IMR-90 (cell line): Measurements from ENCODE around the gene TNFRSF11A. TPM values are rescaled to one million over a fixed set of nuclear protein-coding genes. Genes with fewer than 3 reads are reported as not detected.

Experiments used
- ATAC-seq: fragments of 200-7000 bp; cut with Tn5 transposase; 2 replicates; pipeline ENCODE4 v1.9.1; 2020; ENCODE audit warnings: low read depth, mild to moderate bottlenecking, moderate library complexity
- BruUV-seq: library from RNA; stranded (reverse); fragments of 400-500 nt; replicated peaks from 2 replicates; lab custom pipeline; 2021; lab: Mats Ljungman, UMichigan
- CTCF ChIA-PET: fragments of 300-600 bp; formaldehyde crosslinking; extraction: SDS; loops from one replicate; lab custom pipeline; 2021; ENCODE audit warnings: antibody characterized with exemption; lab: Yijun Ruan, JAX
- POLR2A ChIA-PET: fragments of 300-600 bp; sonication (Branson Sonifier 250); formaldehyde crosslinking; loops from one replicate; lab custom pipeline; 2022; ENCODE audit warnings: antibody characterized with exemption; ENCODE audit not compliant: unreplicated experiment; lab: Charles Lee
- DNase-seq: peaks from one replicate; pipeline ENCODE4 v3.0.0; 2013
- H2AFZ ChIP-seq: replicated peaks from 2 replicates; pipeline ENCODE3; 2013; ENCODE audit warnings: low read length, mild to moderate bottlenecking; ENCODE audit not compliant: poor library complexity
- H2AK5ac ChIP-seq: 2 replicates; pipeline ENCODE4 v1.6.1; 2013; ENCODE audit warnings: low read depth, low read length, inconsistent platforms
- H2AK9ac ChIP-seq: replicated peaks from 2 replicates; pipeline ENCODE3; 2013; ENCODE audit warnings: mild to moderate bottlenecking, low read depth, low read length, moderate library complexity; ENCODE audit not compliant: poor library complexity
- H2BK120ac ChIP-seq: 2 replicates; pipeline ENCODE4 v1.6.1; 2013; ENCODE audit warnings: low read depth, low read length, inconsistent platforms
- H2BK15ac ChIP-seq: 3 replicates; pipeline ENCODE4 v1.6.1; 2013; ENCODE audit warnings: low read depth, low read length, inconsistent platforms
- H2BK20ac ChIP-seq: 2 replicates; pipeline ENCODE4 v1.6.1; 2013; ENCODE audit warnings: low read depth, mild to moderate bottlenecking, inconsistent platforms, low read length, moderate library complexity
- H2BK5ac ChIP-seq: 2 replicates; pipeline ENCODE4 v1.6.1; 2013; ENCODE audit warnings: mild to moderate bottlenecking, low read depth, low read length, inconsistent platforms; ENCODE audit not compliant: poor library complexity, severe bottlenecking
- H3K14ac ChIP-seq: replicated peaks from 2 replicates; pipeline ENCODE4 v1.6.1; 2013; ENCODE audit warnings: low read depth, low read length, inconsistent platforms
- H3K18ac ChIP-seq: 2 replicates; pipeline ENCODE4 v1.6.1; 2013; ENCODE audit warnings: low read depth, low read length, control low read depth
- H3K23ac ChIP-seq: 2 replicates; pipeline ENCODE4 v1.6.1; 2013; ENCODE audit warnings: low read depth, low read length, inconsistent platforms
- H3K27ac ChIP-seq: 2 replicates; pipeline ENCODE4 v1.5.1; 2013; ENCODE audit warnings: mild to moderate bottlenecking, control low read depth, low read length; ENCODE audit not compliant: insufficient read depth
- H3K27me3 ChIP-seq: 2 replicates; pipeline ENCODE4 v1.6.1; 2013; ENCODE audit warnings: low read length; ENCODE audit not compliant: control insufficient read depth, insufficient read depth
- H3K36me3 ChIP-seq: 2 replicates; pipeline ENCODE4 v1.6.1; 2013; ENCODE audit warnings: low read length, mixed read lengths; ENCODE audit not compliant: control insufficient read depth, insufficient read depth
- H3K4ac ChIP-seq: 2 replicates; pipeline ENCODE4 v1.6.1; 2013; ENCODE audit warnings: low read depth, low read length, inconsistent platforms
- H3K4me1 ChIP-seq: 2 replicates; pipeline ENCODE4 v1.6.1; 2013; ENCODE audit warnings: low read length, mixed read lengths; ENCODE audit not compliant: control insufficient read depth, insufficient read depth
- H3K4me2 ChIP-seq: 2 replicates; pipeline ENCODE4 v1.6.1; 2013; ENCODE audit warnings: low read depth, mild to moderate bottlenecking, control low read depth, low read length, moderate library complexity
- H3K4me3 ChIP-seq: 2 replicates; pipeline ENCODE4 v1.5.1; 2013; ENCODE audit warnings: low read depth, mild to moderate bottlenecking, control low read depth, low read length, moderate library complexity; ENCODE audit not compliant: insufficient read depth
- H3K56ac ChIP-seq: 2 replicates; pipeline ENCODE4 v1.6.1; 2013; ENCODE audit warnings: low read length, inconsistent platforms; ENCODE audit not compliant: insufficient read depth; ENCODE audit errors: extremely low read depth
- H3K79me1 ChIP-seq, 2 experiments: 2 replicates each; pipeline ENCODE4 v1.6.1; 2013; ENCODE audit warnings: low read length in 2 of 2, inconsistent platforms in 1 of 2, low read depth in 1 of 2
- H3K9ac ChIP-seq: 2 replicates; pipeline ENCODE4 v1.6.1; 2013; ENCODE audit warnings: low read depth, low read length, control low read depth
- H3K9me1 ChIP-seq: 2 replicates; pipeline ENCODE4 v1.6.1; 2013; ENCODE audit warnings: low read length, inconsistent platforms; ENCODE audit not compliant: insufficient read depth
- H3K9me3 ChIP-seq: 2 replicates; pipeline ENCODE4 v1.6.1; 2013; ENCODE audit warnings: low read length; ENCODE audit not compliant: control insufficient read depth, insufficient read depth
- H4K20me1 ChIP-seq: 2 replicates; pipeline ENCODE4 v1.6.1; 2013; ENCODE audit warnings: low read length, inconsistent platforms; ENCODE audit not compliant: insufficient read depth
- H4K5ac ChIP-seq: 2 replicates; pipeline ENCODE4 v1.6.1; 2013; ENCODE audit warnings: mild to moderate bottlenecking, low read depth, low read length, control low read depth
- H4K8ac ChIP-seq, 2 experiments: 2 replicates each; pipeline ENCODE4 v1.6.1; 2013; ENCODE audit warnings: low read depth in 2 of 2, low read length in 2 of 2, control low read depth in 1 of 2, inconsistent platforms in 1 of 2
- H4K91ac ChIP-seq: 2 replicates; pipeline ENCODE4 v1.6.1; 2013; ENCODE audit warnings: low read depth, low read length, inconsistent platforms; ENCODE audit not compliant: insufficient read depth
- BHLHE40 ChIP-seq: fragments of 150-350 bp; IDR thresholded peaks from 2 replicates; pipeline ENCODE4 v1.6.1; 2016; ENCODE audit warnings: mild to moderate bottlenecking, low read depth, low read length
- CEBPB ChIP-seq: IDR thresholded peaks from 2 replicates; pipeline ENCODE4 v1.6.1; 2012; ENCODE audit warnings: low read depth, low read length, improper control_type of control experiment
- ELK1 ChIP-seq: fragments of 150-350 bp; IDR thresholded peaks from 2 replicates; pipeline ENCODE4 v1.6.1; 2016; ENCODE audit warnings: low read depth, mild to moderate bottlenecking, low read length, moderate library complexity, borderline replicate concordance
- FOS ChIP-seq: fragments of 150-350 bp; IDR thresholded peaks from 2 replicates; pipeline ENCODE4 v1.6.1; 2016; ENCODE audit warnings: low read depth, low read length
- MAFK ChIP-seq: IDR thresholded peaks from 2 replicates; pipeline ENCODE4 v1.6.1; 2012; ENCODE audit warnings: low read depth, low read length, improper control_type of control experiment
- RAD21 ChIP-seq: IDR thresholded peaks from 2 replicates; pipeline ENCODE4 v1.6.1; 2012; ENCODE audit warnings: low read length, improper control_type of control experiment
- USF2 ChIP-seq: fragments of 150-350 bp; IDR thresholded peaks from 2 replicates; pipeline ENCODE4 v1.6.1; 2017; ENCODE audit warnings: mild to moderate bottlenecking, antibody characterized with exemption, low read length, low read depth
- WGBS, 2 experiments: methylation state at CpG; one replicate each; pipeline versions ENCODE4 v1.1.5 to v1.1.7; 2013; ENCODE audit warnings: missing lambda C conversion rate in 2 of 2; ENCODE audit not compliant: insufficient read length in 1 of 2; ENCODE audit errors: extremely low coverage in 2 of 2; 5-methylcytosine and 5-hydroxymethylcytosine counted together
- dilution Hi-C: fragments of 300-500 bp; cut with HindIII; formaldehyde crosslinking; loops from one replicate; pipeline ENCODE4 v1.14.3; 2018; ENCODE audit warnings: low sequenced_read_pairs; ENCODE audit not compliant: unreplicated experiment
- in situ Hi-C: fragments of 300-500 bp; cut with MboI; formaldehyde crosslinking; loops from 3 replicates; pipeline ENCODE4 v1.14.3; 2019; ENCODE audit warnings: low sequenced_read_pairs, inconsistent platforms, mixed read lengths
- intact Hi-C: fragments of 100-400 bp; cut with micrococcal nuclease; formaldehyde crosslinking; loops from 2 replicates; pipeline ENCODE4 v1.10.0; 2022
- polyA plus RNA-seq, 3 experiments: library from polyadenylated mRNA; depleted of rRNA; stranded (reverse); fragments of >200 nt; gene quantifications; 2 replicates each; pipeline ENCODE4 v1.2.3, GENCODE V29; 2012; ENCODE audit warnings: low replicate concordance in 1 of 3
- total RNA-seq: library from RNA; depleted of rRNA; stranded (reverse); fragments of >200 nt; gene quantifications from 2 replicates; pipeline ENCODE4 v1.2.3, GENCODE V29; 2012

TNFRSF11A gene
- total and polyA plus RNA-seq, 2 of the 4 experiments (the other 2 are of a cell fraction), result under 0.01 TPM; not detected in 1

DNA sequence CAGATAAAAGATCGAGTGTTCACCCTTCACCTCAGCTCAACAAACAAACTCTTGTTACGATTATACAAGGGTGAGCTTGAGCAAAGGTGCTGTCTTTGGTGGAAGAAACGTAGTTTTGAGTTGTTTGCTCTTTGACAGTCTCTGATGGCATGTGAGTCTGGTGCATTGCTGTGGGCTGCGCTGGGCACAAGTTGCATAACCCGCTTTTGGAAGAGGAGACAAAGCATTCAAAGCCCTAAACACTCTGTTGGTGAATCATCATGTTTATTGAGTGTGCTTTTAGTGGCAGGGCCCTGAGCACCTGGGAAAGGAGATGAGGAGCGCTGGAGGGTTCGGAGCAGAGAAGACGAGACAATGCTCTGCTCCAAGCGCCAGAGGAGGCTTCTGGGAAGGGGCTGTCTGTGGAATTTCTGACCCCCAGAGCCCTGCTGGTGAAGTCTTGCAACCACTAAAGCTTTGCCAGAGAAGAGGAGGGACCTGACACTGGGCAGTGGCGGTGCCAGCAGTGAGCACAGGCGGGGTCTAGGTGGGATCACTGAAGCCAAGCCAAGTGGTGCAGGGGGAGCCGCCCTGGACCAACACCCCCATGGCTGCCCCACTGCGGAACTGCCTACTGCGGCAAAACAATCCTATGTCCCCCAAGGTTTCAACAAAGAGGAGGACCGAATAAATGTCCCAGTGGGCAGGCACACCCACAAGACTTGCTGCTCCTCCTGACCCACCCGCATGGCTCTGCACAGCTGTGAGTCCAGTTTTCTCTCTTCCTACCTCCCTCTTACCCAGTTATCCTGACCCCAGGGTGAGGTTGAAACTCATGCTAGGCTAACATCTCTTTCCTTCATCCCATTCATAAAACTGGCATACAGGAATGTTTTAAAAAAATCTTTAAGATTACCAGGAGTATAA lies 64.0 kb downstream of the TNFRSF11A start (continued):
- TF ChIP-seq FOS, result no peak

DNA sequence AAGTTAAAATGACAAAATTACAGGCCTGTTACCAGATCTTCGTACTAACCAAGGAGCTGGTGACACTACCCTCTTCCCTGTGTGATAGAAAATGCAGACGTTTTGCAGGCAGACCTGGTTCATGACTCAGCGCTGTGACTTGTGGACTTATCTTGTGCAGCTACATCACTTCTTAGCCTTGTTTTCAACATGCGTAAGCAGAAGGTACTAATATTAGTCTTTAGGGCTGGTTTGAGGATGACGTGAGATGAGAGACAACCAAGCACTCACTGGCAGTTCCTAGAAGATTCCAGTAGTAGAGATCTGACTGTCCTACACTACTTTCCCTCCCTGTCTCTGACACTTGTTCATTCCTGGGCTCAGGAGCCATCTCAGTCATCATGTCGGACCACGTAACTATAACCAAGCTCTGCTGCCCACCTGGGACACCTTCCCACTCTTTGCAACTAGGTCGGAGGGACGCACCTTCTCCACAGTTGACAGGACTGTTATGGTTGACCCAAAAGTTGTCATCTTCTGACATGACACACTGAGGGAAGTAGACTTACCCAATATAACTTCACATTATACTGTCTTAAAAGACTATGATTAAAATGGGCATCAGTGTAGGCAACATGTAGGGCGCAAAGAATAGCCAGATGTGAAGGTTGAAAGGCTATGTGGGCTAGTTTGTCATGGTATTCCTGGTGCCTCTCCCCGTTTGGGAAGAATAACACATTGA lies 64.8 kb downstream of the TNFRSF11A start:
- H3K4me1 ChIP-seq, result no peaks in the 10 kb centered on the region
- WGBS, 2 experiments, result 93% methylated on average over 2 of the region's 11 CpGs; no CpG with 5 or more reads in 1 of the 2 experiments
- BruUV-seq, result no TSS peak
- dilution Hi-C loops (no loop called here), intact Hi-C loops (no loop called here), in situ Hi-C loops (no loop called here)
- TF ChIP-seq BHLHE40, result no peak
- TF ChIP-seq MAFK, result no peak
- no peak for TF ChIP-seq RAD21
- TF ChIP-seq USF2, result no peak
- no peak for TF ChIP-seq ELK1
- TF ChIP-seq CEBPB, result no peak
- H3K14ac ChIP-seq, result no peak overlapping the region
- H3K4me3 ChIP-seq, result no peak overlapping the region
- H3K79me1 ChIP-seq, result no peaks in the 10 kb centered on the region
- no peak for DNase-seq
- H3K56ac ChIP-seq, result no peak overlapping the region
- ChIA-PET CTCF (no interaction called here), POLR2A (no interaction called here)
- H3K4ac ChIP-seq, result no peak overlapping the region
- no peak overlapping the region for H2BK5ac ChIP-seq
- no peak overlapping the region for H2AK5ac ChIP-seq
- ATAC-seq, result no peak
- H3K9me1 ChIP-seq, result no peaks in the 10 kb centered on the region
- no peak overlapping the region for H4K8ac ChIP-seq
- H2BK120ac ChIP-seq, result no peak overlapping the region
- peaks cover 2% of the 10 kb centered on the region; the same call in 1 of the 2 replicates for H3K9me3 ChIP-seq
- no peak overlapping the region for H2BK20ac ChIP-seq
- no peak overlapping the region for H2AK9ac ChIP-seq
- no peak overlapping the region for H2AFZ ChIP-seq
- H4K20me1 ChIP-seq, result no peaks in the 10 kb centered on the region
- H2BK15ac ChIP-seq, result no peak overlapping the region
- no peak overlapping the region for H4K5ac ChIP-seq
- H4K91ac ChIP-seq, result no peak overlapping the region
- H3K27me3 ChIP-seq, result peaks cover 16% of the 10 kb centered on the region
- no peak overlapping the region for H3K9ac ChIP-seq
- no peak overlapping the region for H3K4me2 ChIP-seq
- no peak overlapping the region for H3K27ac ChIP-seq
- no peaks in the 10 kb centered on the region for H3K36me3 ChIP-seq
- no peak overlapping the region for H3K23ac ChIP-seq
- H3K18ac ChIP-seq, result no peak overlapping the region
